Adrenal gland (tissue), 12 donors: ENCODE data around the gene ECM1. TPM values are rescaled to one million over a fixed set of nuclear protein-coding genes. Genes with fewer than 3 reads are reported as not detected.

ENCODE experiments used
- DNase-seq, 7 donors: peaks; one replicate each; pipeline ENCODE4 v3.0.0-alpha.2; 2019 to 2020
- H3K27ac ChIP-seq, 5 donors: fragments of 200-600 bp; sonication (generic) in 4 of 5; 1 replicate in 3 of 5; 2 replicates in 2 of 5; pipeline versions ENCODE4 v1.5.1 to v1.8.0; 2016 to 2020; ENCODE audit warnings: mild to moderate bottlenecking in 1 of 5
- H3K27me3 ChIP-seq: fragments of 200-600 bp; 2 replicates; pipeline ENCODE4 v1.8.0; 2021
- H3K36me3 ChIP-seq, 2 donors: fragments of 200-600 bp; replicated peaks in 1 of 2; 1 replicate in 1 of 2; 2 replicates in 1 of 2; pipeline versions ENCODE4 v1.5.1 to v1.8.0; 2018 to 2022
- H3K4me1 ChIP-seq, 2 donors: fragments of 200-600 bp; replicated peaks in 1 of 2; 1 replicate in 1 of 2; 2 replicates in 1 of 2; pipeline versions ENCODE4 v1.5.1 to v1.8.0; 2018 to 2021
- H3K4me3 ChIP-seq, 4 donors: fragments of 200-600 bp; sonication (generic) in 3 of 4; one replicate each; pipeline ENCODE4 v1.5.1; 2016 to 2018
- H3K9me3 ChIP-seq, 3 donors: fragments of 200-600 bp; sonication (generic) in 1 of 3; replicated peaks in 1 of 3; 1 replicate in 2 of 3; 2 replicates in 1 of 3; pipeline versions ENCODE4 v1.5.1 to v1.8.0; 2016 to 2021
- POLR2A ChIP-seq, 2 donors: fragments of 450-650 bp; IDR thresholded peaks; one replicate each; pipeline ENCODE4 v1.6.1; 2017; ENCODE audit warnings: antibody characterized with exemption in 2 of 2, mild to moderate bottlenecking in 2 of 2, moderate library complexity in 1 of 2
- WGBS, 4 donors: extraction: QIAGEN DNeasy Blood & Tissue Kit in 2 of 4; methylation state at CpG; one replicate each; pipeline versions ENCODE4 v1.1.5 to v1.1.7; 2013 to 2017; 5-methylcytosine and 5-hydroxymethylcytosine counted together
- intact Hi-C, 2 donors: fragments of 100-400 bp; cut with DNase I; formaldehyde crosslinking; loops; one replicate each; pipeline versions ENCODE4 v1.14.1 to v1.15.0; 2022 to 2023
- polyA plus RNA-seq, 3 donors: library from polyadenylated mRNA; stranded (reverse); fragments of 200-250 nt in 2 of 3; fragments of 350-450 nt in 1 of 3; fragmentation: Illumina TruSeq in 1 of 3; extraction: RNeasy Lipid Tissue Mini Kit (QIAGEN cat#74804) in 1 of 3; gene quantifications; one replicate each; pipeline ENCODE4 v1.2.3, GENCODE V29; 2013 to 2014
- total RNA-seq, 9 donors: library from RNA; depleted of rRNA in 4 of 9; stranded (reverse); fragments of >200 nt in 4 of 9; fragments of 120-200 nt in 1 of 9; fragmentation: NEBNext Ultra II Directional in 1 of 9; extraction: Animal tissue kit (Norgen Biotek cat#: 25700) in 1 of 9; gene quantifications; one replicate each; pipeline versions ENCODE4 v1.1.0 to v1.2.4, GENCODE V29; 2013 to 2023
- TF ChIP-seq, protein P1 (sequence below), 6 experiments: fragments of 450-650 bp in 4 of 6; fragments of 200-600 bp in 2 of 6; sonication (generic) in 1 of 6; IDR thresholded peaks; 1 replicate in 5 of 6; 2 replicates in 1 of 6; pipeline versions ENCODE4 v1.5.1 to v1.8.0; 2016 to 2021; ENCODE audit warnings: antibody characterized with exemption in 6 of 6, mild to moderate bottlenecking in 2 of 6, moderate library complexity in 1 of 6
- donor health status: healthy with polysubstance abuse.
- donor health status: Bipolar disorder and iron deficiency.
- donor health status: DM: yes; HTN: yes; CAD: no.
- donor health status: DM: no; HTN: no; CAD: no.
- donor health status: DM: no; HTN: no; CAD: no.
- donor health status: DM: yes; HTN: yes; CAD: no.

Gene ECM1
- total and polyA plus RNA-seq, 12 donors = 5.4 to 63.0 (median 26.2) TPM

GRCh38 chr1:150546294-150546937 lies 38.5 kb downstream of the ECM1 start:
- no peaks in the 10 kb centered on the region for H3K36me3 ChIP-seq
- H3K9me3 ChIP-seq = no peaks in the 10 kb centered on the region
- DNase-seq = no peak
- WGBS, 4 donors = 75 to 82% (median 80%) methylated on average over 15 to 16 of the region's 16 CpGs
- no peak for TF ChIP-seq POLR2A (IDR thresholded peaks at IDR 0.05)
- TF ChIP-seq, protein P1, sequence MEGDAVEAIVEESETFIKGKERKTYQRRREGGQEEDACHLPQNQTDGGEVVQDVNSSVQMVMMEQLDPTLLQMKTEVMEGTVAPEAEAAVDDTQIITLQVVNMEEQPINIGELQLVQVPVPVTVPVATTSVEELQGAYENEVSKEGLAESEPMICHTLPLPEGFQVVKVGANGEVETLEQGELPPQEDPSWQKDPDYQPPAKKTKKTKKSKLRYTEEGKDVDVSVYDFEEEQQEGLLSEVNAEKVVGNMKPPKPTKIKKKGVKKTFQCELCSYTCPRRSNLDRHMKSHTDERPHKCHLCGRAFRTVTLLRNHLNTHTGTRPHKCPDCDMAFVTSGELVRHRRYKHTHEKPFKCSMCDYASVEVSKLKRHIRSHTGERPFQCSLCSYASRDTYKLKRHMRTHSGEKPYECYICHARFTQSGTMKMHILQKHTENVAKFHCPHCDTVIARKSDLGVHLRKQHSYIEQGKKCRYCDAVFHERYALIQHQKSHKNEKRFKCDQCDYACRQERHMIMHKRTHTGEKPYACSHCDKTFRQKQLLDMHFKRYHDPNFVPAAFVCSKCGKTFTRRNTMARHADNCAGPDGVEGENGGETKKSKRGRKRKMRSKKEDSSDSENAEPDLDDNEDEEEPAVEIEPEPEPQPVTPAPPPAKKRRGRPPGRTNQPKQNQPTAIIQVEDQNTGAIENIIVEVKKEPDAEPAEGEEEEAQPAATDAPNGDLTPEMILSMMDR (IDR thresholded peaks at IDR 0.05) = no peak
- H3K4me1 ChIP-seq = peaks cover 11 to 22% of the 10 kb centered on the region in 2 donors
- no peak overlapping the region for H3K27ac ChIP-seq
- H3K4me3 ChIP-seq = no peak overlapping the region
- H3K27me3 ChIP-seq = no peaks in the 10 kb centered on the region
- intact Hi-C loops = no loop called here

DNA sequence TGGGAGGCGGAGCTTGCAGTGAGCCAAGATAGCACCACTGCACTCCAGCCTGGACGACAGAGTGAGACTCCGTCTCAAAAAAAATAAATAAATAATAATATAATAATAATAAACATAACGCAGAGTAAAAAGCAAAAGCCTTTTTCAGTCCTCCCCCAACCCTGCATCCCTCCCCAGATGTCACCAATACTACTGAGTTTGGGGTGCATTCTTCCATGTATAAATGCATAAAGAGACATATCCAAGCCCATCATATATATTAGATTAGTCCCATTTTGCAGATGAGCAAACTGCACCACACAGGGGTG lies 40.4 kb downstream of the ECM1 start:
- no peak for DNase-seq
- Histone ChIP-seq H3K27ac (peak overlapping the region in 3 of 5 donors; percentile 78 to 92 (median 89)), H3K4me3 (peak overlapping the region in 2 of 4 donors; percentile 37 to 54), H3K9me3 (no peaks in the 10 kb centered on the region), H3K27me3 (no peaks in the 10 kb centered on the region), H3K36me3 (no peaks in the 10 kb centered on the region), H3K4me1 (peaks cover 26 to 39% of the 10 kb centered on the region in 2 donors)
- intact Hi-C loops = no loop called here
- WGBS, 4 donors = 41 to 52% (median 50%) methylated on average over 4 of the region's 4 CpGs
- no peak for TF ChIP-seq POLR2A (IDR thresholded peaks at IDR 0.05)
- TF ChIP-seq, protein P1 (IDR thresholded peaks at IDR 0.05) = no peak

DNA sequence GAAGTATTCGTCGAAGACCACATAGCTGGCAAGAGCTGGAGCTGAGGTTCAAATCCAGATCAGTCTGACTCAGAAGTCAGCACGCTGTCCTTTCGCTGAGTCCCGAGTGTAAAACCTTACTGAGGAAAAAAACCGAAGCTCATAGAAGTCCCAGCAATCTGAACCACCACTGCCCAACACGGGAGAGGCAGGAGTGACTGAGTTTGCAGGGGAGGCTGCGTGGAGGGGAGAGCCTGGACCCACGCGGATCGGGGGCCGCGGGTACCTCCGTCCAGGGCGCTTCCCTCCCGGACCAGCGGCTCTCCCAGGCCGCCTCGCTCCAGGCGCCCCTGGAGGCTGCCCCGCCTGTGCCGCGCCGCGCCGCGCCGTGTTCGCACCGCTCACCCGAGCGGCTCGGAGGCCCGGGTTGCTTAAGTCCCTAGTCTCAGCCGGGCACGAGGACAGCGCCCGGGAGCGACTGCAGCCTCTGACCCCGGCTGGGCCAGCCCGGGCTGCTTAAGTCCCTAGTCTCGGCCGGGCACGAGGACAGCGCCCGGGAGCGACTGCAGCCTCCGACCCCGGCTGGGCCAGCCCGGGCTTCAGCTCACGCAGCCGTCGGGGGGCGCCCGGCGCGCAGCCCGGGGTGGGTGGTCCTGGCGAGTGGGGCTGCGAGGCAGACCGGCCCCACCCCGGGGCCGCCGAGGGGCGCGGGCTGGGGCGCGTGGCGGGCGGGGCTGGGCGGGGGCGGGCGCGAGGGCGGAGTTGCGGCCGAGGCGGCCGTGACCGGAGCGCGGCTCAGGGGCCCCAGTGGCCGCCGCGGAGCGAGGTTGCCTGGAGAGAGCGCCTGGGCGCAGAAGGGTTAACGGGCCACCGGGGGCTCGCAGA lies 41.0 kb downstream of the ECM1 start, which contains the start of gene ADAMTSL4:
Gene ADAMTSL4, plus strand, starts transcription at position 777 of the 864 bp plus-strand sequence. CDS start 2,881 bp downstream, outside the sequence.
- DNase-seq = peak; percentile 58 to 85 (median 74)
- intact Hi-C loops = no loop called here
- H3K27me3 ChIP-seq = no peaks in the 10 kb centered on the region
- WGBS, 4 donors = 0 to 2% (median 1%) methylated on average over 8 to 91 of the region's 91 CpGs
- H3K4me1 ChIP-seq = peaks cover 26 to 40% of the 10 kb centered on the region in 2 donors
- peak within 1 kb of the TSS in 4 of 5 donors; percentile 63 to 92 (median 84) for H3K27ac ChIP-seq
- H3K4me3 ChIP-seq = peak within 1 kb of the TSS in 2 of 4 donors; percentile 37 to 54
- no peaks in the 10 kb centered on the region for H3K9me3 ChIP-seq
- peak in 1 of 2 donors; percentile 53 for TF ChIP-seq POLR2A (IDR thresholded peaks at IDR 0.05)
- TF ChIP-seq, protein P1 (IDR thresholded peaks at IDR 0.05) = peak in 3 of 6 experiments; percentile 10 to 22 (median 16)
- no peaks in the 10 kb centered on the region for H3K36me3 ChIP-seq
